GM18499 (cell line): Measurements from ENCODE around the gene ZFX.
"Not testable (repeated sequence)": the region's sequence is repeated elsewhere in the genome, so short reads cannot be mapped to it uniquely, and the experiment has no call there.

Experiments used
- ATAC-seq: cut with Tn5 transposase; IDR thresholded peaks from one replicate; pipeline ENCODE4 v1.9.1; 2021; ENCODE audit warnings: moderate number of reproducible peaks; ENCODE audit not compliant: insufficient read depth, unreplicated experiment

ZFX gene

DNA sequence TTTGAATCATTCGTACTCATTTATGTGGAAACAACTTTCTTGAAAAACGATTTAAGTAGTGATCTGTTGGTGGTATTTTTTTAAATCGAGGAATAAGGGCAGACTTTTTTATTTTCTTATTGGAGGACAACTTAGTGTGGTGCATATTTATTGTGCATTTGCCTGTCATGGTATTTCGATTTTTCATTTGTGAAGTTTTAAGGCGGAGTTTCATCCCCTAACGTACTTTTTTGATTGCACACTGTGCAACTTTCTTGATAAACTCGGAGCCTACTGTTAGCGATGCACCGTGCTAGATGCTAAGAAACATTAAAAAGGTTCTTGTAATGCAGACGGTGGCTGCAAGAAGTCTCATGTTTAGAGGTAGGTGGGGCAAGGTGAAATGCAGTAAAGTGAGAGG lies 1.4 kb downstream of the ZFX start:
- no peak for ATAC-seq

DNA sequence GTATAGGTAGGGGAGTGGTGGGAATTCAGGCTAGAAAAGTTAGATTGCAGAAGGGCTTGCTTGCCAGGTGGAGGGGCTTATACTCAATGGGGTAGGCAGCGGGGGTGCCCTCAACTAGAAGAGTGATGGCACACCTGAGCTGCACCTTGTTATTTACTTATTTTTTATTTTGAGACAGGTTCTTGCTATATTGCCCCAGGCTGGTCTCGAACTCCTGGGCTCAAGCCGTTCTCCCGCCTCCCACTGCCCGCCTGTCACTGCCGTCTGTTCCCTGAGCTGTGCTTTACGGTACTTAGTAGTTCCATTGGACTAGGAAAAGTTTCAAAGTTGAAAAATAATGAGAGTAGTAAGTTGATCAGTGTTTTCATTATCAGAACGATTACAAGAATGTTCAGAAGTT lies 2.0 kb downstream of the ZFX start:
- no peak for ATAC-seq

DNA sequence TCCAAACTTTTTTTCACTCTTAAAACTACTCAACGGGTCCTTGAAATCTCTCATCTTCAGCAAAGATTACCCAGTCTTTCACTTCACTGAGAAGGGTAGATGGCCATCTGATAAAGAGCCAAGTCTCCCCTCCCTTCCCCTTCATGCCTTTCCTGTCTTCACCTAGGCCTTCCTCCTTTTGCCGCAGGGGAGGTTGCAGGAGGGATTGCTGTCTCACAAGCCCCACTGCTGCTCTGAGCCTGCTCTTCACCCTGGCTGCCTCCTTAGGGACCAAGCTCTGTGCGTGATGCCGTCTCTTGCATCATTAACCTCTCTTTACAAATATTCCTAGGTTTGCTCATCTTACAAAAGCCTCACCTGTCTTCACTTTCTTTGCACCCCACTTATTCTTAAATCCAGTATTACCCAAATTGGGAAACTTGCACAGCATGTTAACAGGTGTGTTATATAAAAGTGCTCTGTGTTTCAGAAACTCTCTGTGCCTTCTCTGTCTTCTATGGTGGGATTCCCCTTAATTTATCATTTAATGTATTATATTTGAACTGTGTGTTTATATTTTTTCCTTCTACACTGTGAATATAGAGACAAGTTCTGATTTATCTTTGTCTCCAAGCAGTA lies 3.8 kb downstream of the ZFX start:
- ATAC-seq = no peak

GRCh38 chrX:24153796-24154189 lies 4.3 kb downstream of the ZFX start:
- ATAC-seq = no peak

DNA sequence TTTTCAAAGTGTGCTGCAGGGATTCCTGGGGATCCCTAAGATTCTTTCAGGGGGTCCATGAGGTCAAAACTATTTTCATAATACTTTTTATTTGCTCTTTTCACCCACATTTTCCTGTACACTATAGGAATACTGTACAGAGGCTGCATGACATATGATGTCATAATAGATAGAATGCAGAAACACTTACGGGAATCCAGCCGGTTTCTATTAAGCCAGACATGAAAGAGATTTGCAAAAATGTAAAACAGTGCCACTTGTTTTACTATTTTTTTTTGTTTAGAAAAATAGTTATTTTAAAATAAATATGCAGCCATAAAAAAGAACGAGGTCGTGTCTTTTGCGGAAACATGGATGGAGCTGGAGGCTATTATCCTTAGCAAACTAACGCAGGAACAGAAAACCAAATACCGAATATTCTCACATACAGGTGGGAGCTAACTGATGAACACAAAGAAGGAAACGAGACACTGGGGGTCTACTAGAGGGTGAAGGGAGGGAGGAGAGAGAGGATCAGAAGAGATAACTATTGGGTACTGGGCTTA lies 5.0 kb downstream of the ZFX start:
- no peak for ATAC-seq

DNA sequence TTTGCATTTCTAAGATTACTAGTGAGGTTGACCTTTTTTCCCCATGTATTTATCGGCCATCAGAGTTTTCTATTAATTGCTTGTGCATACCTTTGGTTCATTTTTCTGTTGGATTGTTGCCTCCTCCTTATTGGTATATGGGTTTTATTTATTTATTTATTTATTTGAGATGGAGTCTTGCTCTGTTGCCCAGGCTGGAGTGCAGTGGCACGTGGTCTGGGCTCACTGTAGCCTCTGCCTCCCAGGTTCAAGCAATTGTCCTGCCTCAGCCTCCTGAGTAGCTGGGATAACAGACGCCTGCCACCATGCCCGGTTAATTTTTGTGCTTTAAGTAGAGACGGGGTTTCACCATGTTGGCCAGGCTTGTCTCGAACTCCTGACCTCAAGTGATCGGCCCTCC lies 6.2 kb downstream of the ZFX start:
- not testable (repeated sequence) for ATAC-seq

DNA sequence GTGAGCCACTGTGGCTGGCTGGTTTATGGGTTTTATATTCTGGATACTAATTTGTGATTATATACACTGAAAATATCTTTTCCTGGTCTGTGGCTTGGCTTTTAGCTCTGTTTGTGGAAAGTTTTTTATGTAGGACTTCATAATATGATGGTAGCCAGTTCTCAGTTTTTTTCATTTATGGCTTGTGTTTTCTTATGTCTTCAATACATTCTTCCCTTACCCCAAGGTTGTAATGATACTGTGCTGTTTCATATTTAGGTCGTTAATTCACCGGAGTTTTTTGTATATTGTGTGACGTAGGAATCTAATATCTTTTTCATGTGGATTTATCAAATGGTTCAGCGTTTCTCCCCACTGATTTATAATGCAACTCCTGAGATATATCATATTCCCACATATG lies 6.6 kb downstream of the ZFX start:
- no peak for ATAC-seq

DNA sequence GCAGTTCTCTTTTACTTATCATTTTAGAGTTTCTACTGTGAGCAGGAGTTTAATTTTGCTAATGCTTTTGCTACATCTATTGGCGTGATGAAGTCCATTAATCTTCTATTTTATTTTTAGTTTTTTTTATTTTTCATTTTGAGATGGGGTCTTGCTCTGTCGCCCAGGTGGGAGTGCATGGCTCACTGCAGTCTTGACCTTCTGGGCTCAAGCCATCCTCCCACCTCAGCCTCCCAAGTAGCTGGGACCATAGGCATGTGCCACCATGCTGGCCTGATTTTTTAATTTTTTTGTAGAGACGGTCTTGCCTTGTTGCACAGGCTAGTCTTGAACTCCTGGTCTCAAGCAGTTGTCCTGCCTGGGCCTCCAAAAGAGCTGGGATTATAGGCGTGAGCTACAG lies 9.4 kb downstream of the ZFX start:
- no peak for ATAC-seq

DNA sequence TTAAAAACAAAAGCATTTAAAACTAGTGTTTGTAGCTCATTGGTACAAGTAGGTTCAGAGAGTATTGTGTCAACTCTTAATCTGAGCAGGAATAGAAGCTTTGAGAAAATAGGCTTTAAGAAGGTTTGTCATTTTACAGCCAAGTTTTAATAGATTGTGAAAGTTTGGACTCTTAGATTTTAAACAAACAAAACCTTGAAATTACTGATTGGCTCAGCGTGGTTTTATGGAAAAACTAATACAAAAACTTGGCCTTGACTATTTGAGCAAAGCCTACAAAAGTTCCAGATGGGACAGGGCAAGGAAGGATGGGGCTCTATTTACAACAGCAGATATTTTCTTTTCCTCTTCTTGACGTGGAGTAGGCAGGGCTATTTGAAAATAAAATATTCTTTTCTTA lies 16.5 kb downstream of the ZFX start:
- no peak for ATAC-seq

- ATAC-seq = peak; percentile 40
Measured at GRCh38 chrX:24167719-24168472, 18.4 kb downstream of the ZFX start.

GRCh38 chrX:24168807-24169206 lies 19.3 kb downstream of the ZFX start:
- ATAC-seq = peak; percentile 61

DNA sequence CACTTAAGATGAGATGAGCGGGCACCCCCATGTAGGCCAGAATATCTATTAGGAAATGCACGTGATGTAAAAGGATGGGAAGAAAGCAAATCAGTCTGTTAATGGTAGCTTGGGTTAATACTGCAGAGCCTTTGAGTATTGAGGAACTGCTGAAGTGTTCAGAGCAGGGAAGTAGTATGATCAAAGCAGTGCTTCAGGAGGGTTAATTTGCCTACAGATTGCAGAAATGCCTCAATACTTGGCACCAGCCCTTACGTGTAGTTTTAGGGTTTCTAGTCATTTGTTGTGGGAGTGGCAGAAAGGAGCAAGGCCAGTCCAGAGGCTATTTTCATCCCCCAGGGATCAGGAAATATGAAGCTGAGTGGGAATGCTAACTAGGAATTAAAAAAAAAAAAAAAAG lies 19.7 kb downstream of the ZFX start:
- peak; percentile 48 for ATAC-seq

DNA sequence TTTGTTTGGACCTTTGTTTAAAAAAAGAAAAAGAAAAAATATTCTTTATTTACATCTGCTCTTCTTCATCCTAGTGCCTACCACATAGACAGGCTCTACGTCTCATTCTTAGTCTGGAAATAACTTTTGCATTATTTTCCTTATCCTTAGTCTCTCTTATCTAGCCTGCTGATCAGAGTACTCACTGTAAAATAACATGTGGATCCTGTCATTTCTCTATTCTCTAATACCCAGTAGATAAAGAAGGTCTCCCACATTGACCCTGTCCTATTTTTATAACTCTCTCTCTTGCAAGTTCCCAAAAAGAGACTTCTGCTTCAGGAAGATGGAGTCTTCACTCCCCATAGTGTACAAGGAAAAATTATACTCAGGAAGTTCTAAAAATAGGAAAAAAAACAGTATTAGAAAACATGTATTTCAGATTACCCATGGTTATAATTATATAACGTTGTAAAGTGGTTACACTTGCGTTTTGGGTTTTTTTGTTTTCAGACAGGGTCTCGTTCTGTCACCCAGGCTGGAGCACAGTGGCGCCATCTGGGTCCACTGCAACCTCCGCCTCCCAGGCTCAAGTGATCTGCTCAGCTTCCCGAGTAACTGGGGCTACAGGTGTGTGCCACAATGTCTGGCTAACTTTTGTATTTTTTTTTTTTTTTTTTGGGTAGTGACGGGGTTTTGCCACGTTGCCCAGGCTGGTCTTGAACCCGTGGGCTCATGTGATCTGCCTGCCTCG lies 23.8 kb downstream of the ZFX start:
- ATAC-seq = no peak

- ATAC-seq = no peak
Measured at GRCh38 chrX:24175276-24175675, 25.7 kb downstream of the ZFX start.

- no peak for ATAC-seq
Measured at GRCh38 chrX:24178441-24178840, 28.9 kb downstream of the ZFX start.

- ATAC-seq = no peak
Measured at GRCh38 chrX:24184018-24184417, 34.5 kb downstream of the ZFX start.

GRCh38 chrX:24186483-24186882 lies 37.0 kb downstream of the ZFX start:
- no peak for ATAC-seq

GRCh38 chrX:24186986-24187385 lies 37.5 kb downstream of the ZFX start:
- no peak for ATAC-seq

GRCh38 chrX:24189490-24189889 lies 40.0 kb downstream of the ZFX start:
- ATAC-seq = no peak

DNA sequence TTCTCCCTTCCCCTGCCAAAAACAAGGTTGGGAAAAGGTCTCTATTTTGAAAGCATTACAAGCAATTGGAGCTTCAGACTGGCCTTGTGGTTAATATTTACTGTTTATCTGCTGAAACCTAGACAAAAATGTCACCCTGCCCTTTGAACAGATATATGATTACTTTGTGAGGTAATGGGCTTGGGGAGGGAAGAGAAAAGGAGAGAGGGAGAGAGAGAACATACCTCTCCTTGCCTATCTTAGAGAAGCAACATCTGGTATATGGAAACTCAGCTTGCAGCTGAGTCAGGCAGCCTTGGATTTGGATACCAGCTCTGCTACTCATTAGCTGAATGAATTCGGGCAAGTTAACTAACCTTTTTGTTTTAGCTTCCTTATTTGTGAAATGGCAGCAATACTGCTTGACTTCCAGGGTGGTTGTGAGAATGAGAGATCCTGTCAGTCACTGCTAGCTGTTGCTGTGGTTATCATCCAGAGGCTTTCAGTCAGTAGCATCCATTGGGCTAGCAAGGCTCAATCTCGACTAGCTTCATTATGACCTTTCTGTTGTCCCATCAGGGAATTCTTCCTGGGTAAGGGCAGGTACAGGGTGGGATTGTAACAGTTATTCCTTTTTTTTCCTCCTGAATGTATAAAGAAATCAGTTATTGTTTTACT lies 41.1 kb downstream of the ZFX start:
- no peak for ATAC-seq

DNA sequence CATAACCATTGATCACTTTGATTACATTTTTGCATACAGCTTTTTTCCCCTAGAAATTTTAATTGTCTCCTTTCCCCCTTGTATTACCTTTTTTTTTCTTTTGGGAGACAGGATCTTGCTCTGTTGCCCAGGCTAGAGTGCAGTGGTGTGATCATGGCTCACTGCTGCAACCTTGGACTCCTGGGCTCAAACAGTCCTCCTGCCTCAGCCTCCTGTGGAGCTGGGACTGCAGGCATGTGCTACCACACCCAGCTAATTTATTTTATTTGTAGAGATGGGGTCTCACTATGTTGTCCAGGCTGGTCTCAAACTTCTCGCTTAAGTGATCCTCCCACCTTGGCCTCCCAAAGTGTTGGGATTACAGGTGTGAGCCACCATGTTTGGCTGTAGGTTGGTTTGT lies 47.0 kb downstream of the ZFX start:
- no peak for ATAC-seq
